Measurements from ENCODE around the gene UBE2E1. TPM values are rescaled to one million over a fixed set of nuclear protein-coding genes. Genes with fewer than 3 reads are reported as not detected.

UBE2E1 gene
- 100 to 1,000 TPM in 1 of 4 donors, 10 to 100 TPM in 3; 52.4 to 102 (median 68.4) TPM for polyA plus RNA-seq
- long read RNA-seq, donor 1 = 0 reads
- long read RNA-seq, donor 2, transcript UBE2E1-201 (6 exons, 1,511 nt) = major isoform, 17 of 20 reads
- long read RNA-seq, donor 2, partial matches to known transcripts = 0 of 20 reads
- long read RNA-seq, donor 2, other reads (novel, unspliced or antisense) = 0 of 20 reads
- long read RNA-seq, donor 3, transcript UBE2E1-201 (6 exons, 1,511 nt) = major isoform, 14 of 23 reads
- long read RNA-seq, donor 3, partial matches to known transcripts = 0 of 23 reads
- long read RNA-seq, donor 3, other reads (novel, unspliced or antisense) = 0 of 23 reads
- long read RNA-seq, donor 4, partial matches to known transcripts = 0 of 1 reads
- long read RNA-seq, donor 4, other reads (novel, unspliced or antisense) = 0 of 1 reads
- long read RNA-seq, donor 5, transcript UBE2E1-201 (6 exons, 1,511 nt) = major isoform, 5 of 7 reads
- long read RNA-seq, donor 5, partial matches to known transcripts = 0 of 7 reads
- long read RNA-seq, donor 5, other reads (novel, unspliced or antisense) = 0 of 7 reads
- long read RNA-seq, donor 6, transcript UBE2E1-201 (6 exons, 1,511 nt) = major isoform, 24 of 36 reads
- long read RNA-seq, donor 6, transcript UBE2E1-203 (5 exons, 1,224 nt) = minor isoform, 6 of 36 reads
- long read RNA-seq, donor 6, partial matches to known transcripts = 0 of 36 reads
- long read RNA-seq, donor 6, other reads (novel, unspliced or antisense) = 0 of 36 reads
- long read RNA-seq, donor 7 = 0 reads
- long read RNA-seq, donor 8, partial matches to known transcripts = 0 of 2 reads
- long read RNA-seq, donor 8, other reads (novel, unspliced or antisense) = 0 of 2 reads
- long read RNA-seq, donor 9, transcript UBE2E1-201 (6 exons, 1,511 nt) = major isoform, 8 of 16 reads
- long read RNA-seq, donor 9, partial matches to known transcripts = 5 of 16 reads
- long read RNA-seq, donor 9, other reads (novel, unspliced or antisense) = 0 of 16 reads
- long read RNA-seq, donor 10, transcript UBE2E1-201 (6 exons, 1,511 nt) = major isoform, 37 of 49 reads
- long read RNA-seq, donor 10, partial matches to known transcripts = 7 of 49 reads
- long read RNA-seq, donor 10, other reads (novel, unspliced or antisense) = 0 of 49 reads

GRCh38 chr3:23805633-23806533 lies at the start of gene UBE2E1:
Gene UBE2E1 (plus strand): TSS chr3:23805955. CDS start chr3:23807270, 1,315 bp downstream.
- peak within 1 kb of the TSS; percentile 80 to 99 (median 98) for H3K4me3 ChIP-seq (ENCODE audit: low read depth in 1 of 3, low read length in 3 of 3)
- peaks cover 0 to 27% (median 4%) of the 10 kb centered on the region in 3 donors for H3K4me1 ChIP-seq (ENCODE audit: control insufficient read depth in 3 of 3, insufficient read depth in 2 of 3, low read depth in 1 of 3, low read length in 2 of 3)
- no peaks in the 10 kb centered on the region for H3K9me3 ChIP-seq (ENCODE audit: control insufficient read depth in 2 of 2, insufficient read depth in 1 of 2, low read depth in 1 of 2, low read length in 1 of 2)
- no peaks in the 10 kb centered on the region for H3K27me3 ChIP-seq (ENCODE audit: control insufficient read depth in 3 of 3, insufficient read depth in 3 of 3, low read length in 3 of 3)
- no peak for FAIRE-seq
- WGBS, 3 donors = 0 to 1% (median 1%) methylated on average over 40 to 82 of the region's 82 CpGs
- peaks cover 0 to 3% (median 0%) of the 10 kb centered on the region in 3 donors for H3K36me3 ChIP-seq (ENCODE audit: control insufficient read depth in 3 of 3, insufficient read depth in 2 of 3, low read depth in 1 of 3, low read length in 3 of 3)
- H3K27ac ChIP-seq (ENCODE audit: low read depth in 1 of 3, low read length in 2 of 3) = peak within 1 kb of the TSS; percentile 68 to 78 (median 68)
- peak; percentile 61 to 82 for DNase-seq

- no peak for DNase-seq
- FAIRE-seq = no peak
- no peaks in the 10 kb centered on the region for H3K4me1 ChIP-seq (ENCODE audit: control insufficient read depth in 3 of 3, insufficient read depth in 2 of 3, low read depth in 1 of 3, low read length in 2 of 3)
- H3K9me3 ChIP-seq (ENCODE audit: control insufficient read depth in 2 of 2, insufficient read depth in 1 of 2, low read depth in 1 of 2, low read length in 1 of 2) = no peaks in the 10 kb centered on the region
- no peaks in the 10 kb centered on the region for H3K36me3 ChIP-seq (ENCODE audit: control insufficient read depth in 3 of 3, insufficient read depth in 2 of 3, low read depth in 1 of 3, low read length in 3 of 3)
- H3K4me3 ChIP-seq (ENCODE audit: low read depth in 1 of 3, low read length in 3 of 3) = no peak overlapping the region
- H3K27me3 ChIP-seq (ENCODE audit: control insufficient read depth in 3 of 3, insufficient read depth in 3 of 3, low read length in 3 of 3) = no peaks in the 10 kb centered on the region
- H3K27ac ChIP-seq (ENCODE audit: low read depth in 1 of 3, low read length in 2 of 3) = no peak overlapping the region
- WGBS, 3 donors = 66 to 82% (median 73%) methylated on average over 3 of the region's 3 CpGs
These were observed 49.4 kb upstream of the UBE2E1 start for GRCh38 chr3:23756206-23756840.

- Histone ChIP-seq H3K36me3 (ENCODE audit: control insufficient read depth in 3 of 3, insufficient read depth in 2 of 3, low read depth in 1 of 3, low read length in 3 of 3) (no peaks in the 10 kb centered on the region), H3K27me3 (ENCODE audit: control insufficient read depth in 3 of 3, insufficient read depth in 3 of 3, low read length in 3 of 3) (no peaks in the 10 kb centered on the region), H3K27ac (ENCODE audit: low read depth in 1 of 3, low read length in 2 of 3) (no peak overlapping the region), H3K4me1 (ENCODE audit: control insufficient read depth in 3 of 3, insufficient read depth in 2 of 3, low read depth in 1 of 3, low read length in 2 of 3) (no peaks in the 10 kb centered on the region), H3K9me3 (ENCODE audit: control insufficient read depth in 2 of 2, insufficient read depth in 1 of 2, low read depth in 1 of 2, low read length in 1 of 2) (no peaks in the 10 kb centered on the region), H3K4me3 (ENCODE audit: low read depth in 1 of 3, low read length in 3 of 3) (no peak overlapping the region)
- WGBS, 3 donors = 85 to 88% (median 86%) methylated on average over 5 of the region's 5 CpGs
- DNase-seq = no peak
- FAIRE-seq = no peak
These were observed 47.4 kb upstream of the UBE2E1 start for GRCh38 chr3:23758253-23758838.

GRCh38 chr3:23760325-23760724 lies 45.4 kb upstream of the UBE2E1 start:
- Histone ChIP-seq H3K27me3 (ENCODE audit: control insufficient read depth in 3 of 3, insufficient read depth in 3 of 3, low read length in 3 of 3) (no peaks in the 10 kb centered on the region), H3K4me1 (ENCODE audit: control insufficient read depth in 3 of 3, insufficient read depth in 2 of 3, low read depth in 1 of 3, low read length in 2 of 3) (no peaks in the 10 kb centered on the region), H3K9me3 (ENCODE audit: control insufficient read depth in 2 of 2, insufficient read depth in 1 of 2, low read depth in 1 of 2, low read length in 1 of 2) (no peaks in the 10 kb centered on the region), H3K27ac (ENCODE audit: low read depth in 1 of 3, low read length in 2 of 3) (no peak overlapping the region), H3K4me3 (ENCODE audit: low read depth in 1 of 3, low read length in 3 of 3) (peak overlapping the region in 1 of 3 donors; percentile 0), H3K36me3 (ENCODE audit: control insufficient read depth in 3 of 3, insufficient read depth in 2 of 3, low read depth in 1 of 3, low read length in 3 of 3) (no peaks in the 10 kb centered on the region)
- FAIRE-seq (no peak), DNase-seq (no peak)
- WGBS, 3 donors = 92 to 97% (median 97%) methylated on average over 3 of the region's 3 CpGs

- no peaks in the 10 kb centered on the region for H3K9me3 ChIP-seq (ENCODE audit: control insufficient read depth in 2 of 2, insufficient read depth in 1 of 2, low read depth in 1 of 2, low read length in 1 of 2)
- no peak for FAIRE-seq
- WGBS, 3 donors = 63 to 81% (median 72%) methylated on average over 7 of the region's 7 CpGs
- H3K27ac ChIP-seq (ENCODE audit: low read depth in 1 of 3, low read length in 2 of 3) = no peak overlapping the region
- DNase-seq = no peak
- H3K4me3 ChIP-seq (ENCODE audit: low read depth in 1 of 3, low read length in 3 of 3) = no peak overlapping the region
- no peaks in the 10 kb centered on the region for H3K27me3 ChIP-seq (ENCODE audit: control insufficient read depth in 3 of 3, insufficient read depth in 3 of 3, low read length in 3 of 3)
- no peaks in the 10 kb centered on the region for H3K36me3 ChIP-seq (ENCODE audit: control insufficient read depth in 3 of 3, insufficient read depth in 2 of 3, low read depth in 1 of 3, low read length in 3 of 3)
- H3K4me1 ChIP-seq (ENCODE audit: control insufficient read depth in 3 of 3, insufficient read depth in 2 of 3, low read depth in 1 of 3, low read length in 2 of 3) = no peaks in the 10 kb centered on the region
These were observed 44.8 kb upstream of the UBE2E1 start for GRCh38 chr3:23760871-23761373.

- 16 to 53% (median 23%) methylated on average over 2 of the region's 2 CpGs for WGBS, 3 donors
- no peaks in the 10 kb centered on the region for H3K9me3 ChIP-seq (ENCODE audit: control insufficient read depth in 2 of 2, insufficient read depth in 1 of 2, low read depth in 1 of 2, low read length in 1 of 2)
- H3K4me1 ChIP-seq (ENCODE audit: control insufficient read depth in 3 of 3, insufficient read depth in 2 of 3, low read depth in 1 of 3, low read length in 2 of 3) = no peaks in the 10 kb centered on the region
- no peak overlapping the region for H3K27ac ChIP-seq (ENCODE audit: low read depth in 1 of 3, low read length in 2 of 3)
- peak; percentile 64 for DNase-seq
- no peak for FAIRE-seq
- H3K36me3 ChIP-seq (ENCODE audit: control insufficient read depth in 3 of 3, insufficient read depth in 2 of 3, low read depth in 1 of 3, low read length in 3 of 3) = no peaks in the 10 kb centered on the region
- H3K4me3 ChIP-seq (ENCODE audit: low read depth in 1 of 3, low read length in 3 of 3) = no peak overlapping the region
- no peaks in the 10 kb centered on the region for H3K27me3 ChIP-seq (ENCODE audit: control insufficient read depth in 3 of 3, insufficient read depth in 3 of 3, low read length in 3 of 3)
These were observed 44.3 kb upstream of the UBE2E1 start for GRCh38 chr3:23761440-23761896.

GRCh38 chr3:23762214-23762613 lies 43.5 kb upstream of the UBE2E1 start:
- 77 to 85% (median 79%) methylated on average over 7 of the region's 7 CpGs for WGBS, 3 donors
- no peak overlapping the region for H3K4me3 ChIP-seq (ENCODE audit: low read depth in 1 of 3, low read length in 3 of 3)
- H3K27ac ChIP-seq (ENCODE audit: low read depth in 1 of 3, low read length in 2 of 3) = no peak overlapping the region
- H3K4me1 ChIP-seq (ENCODE audit: control insufficient read depth in 3 of 3, insufficient read depth in 2 of 3, low read depth in 1 of 3, low read length in 2 of 3) = no peaks in the 10 kb centered on the region
- DNase-seq (no peak), FAIRE-seq (no peak)
- H3K36me3 ChIP-seq (ENCODE audit: control insufficient read depth in 3 of 3, insufficient read depth in 2 of 3, low read depth in 1 of 3, low read length in 3 of 3) = no peaks in the 10 kb centered on the region
- H3K9me3 ChIP-seq (ENCODE audit: control insufficient read depth in 2 of 2, insufficient read depth in 1 of 2, low read depth in 1 of 2, low read length in 1 of 2) = no peaks in the 10 kb centered on the region
- no peaks in the 10 kb centered on the region for H3K27me3 ChIP-seq (ENCODE audit: control insufficient read depth in 3 of 3, insufficient read depth in 3 of 3, low read length in 3 of 3)

All from small intestine (tissue), 16 donors.